Skeletal muscle tissue (tissue), 4 donors: ENCODE data around the gene SLC52A3. TPM values are rescaled to one million over a fixed set of nuclear protein-coding genes. Genes with fewer than 3 reads are reported as not detected.

Source experiments
- H3K27ac ChIP-seq: one replicate; pipeline ENCODE4 v1.7.0; 2013; ENCODE audit warnings: mild to moderate bottlenecking, low read depth, low read length, inconsistent platforms
- H3K27me3 ChIP-seq, 3 donors: one replicate each; pipeline ENCODE4 v1.7.0; 2013; ENCODE audit warnings: low read length in 3 of 3; ENCODE audit not compliant: control insufficient read depth in 3 of 3, insufficient read depth in 3 of 3
- H3K36me3 ChIP-seq, 3 donors: one replicate each; pipeline ENCODE4 v1.7.0; 2013; ENCODE audit warnings: low read length in 3 of 3; ENCODE audit not compliant: control insufficient read depth in 3 of 3, insufficient read depth in 3 of 3
- H3K4me1 ChIP-seq, 3 donors: one replicate each; pipeline ENCODE4 v1.7.0; 2013; ENCODE audit warnings: low read length in 3 of 3, mild to moderate bottlenecking in 3 of 3; ENCODE audit not compliant: control insufficient read depth in 3 of 3, insufficient read depth in 3 of 3
- H3K4me3 ChIP-seq, 3 donors: one replicate each; pipeline ENCODE4 v1.7.0; 2013; ENCODE audit warnings: low read length in 3 of 3
- H3K9ac ChIP-seq, 3 donors: one replicate each; pipeline ENCODE4 v1.7.0; 2013; ENCODE audit warnings: low read length in 3 of 3, mild to moderate bottlenecking in 3 of 3, moderate library complexity in 2 of 3, low read depth in 1 of 3
- H3K9me3 ChIP-seq, 3 donors: one replicate each; pipeline ENCODE4 v1.7.0; 2013; ENCODE audit warnings: low read length in 3 of 3; ENCODE audit not compliant: control insufficient read depth in 3 of 3
- total RNA-seq: library from RNA; depleted of rRNA; stranded (reverse); fragments of >200 nt; gene quantifications from one replicate; pipeline ENCODE4 v1.2.3, GENCODE V29; 2014
- donor health status: Osteomylitis.

Gene SLC52A3
- total RNA-seq, 1 donor from 2014 or later, result not detected

DNA sequence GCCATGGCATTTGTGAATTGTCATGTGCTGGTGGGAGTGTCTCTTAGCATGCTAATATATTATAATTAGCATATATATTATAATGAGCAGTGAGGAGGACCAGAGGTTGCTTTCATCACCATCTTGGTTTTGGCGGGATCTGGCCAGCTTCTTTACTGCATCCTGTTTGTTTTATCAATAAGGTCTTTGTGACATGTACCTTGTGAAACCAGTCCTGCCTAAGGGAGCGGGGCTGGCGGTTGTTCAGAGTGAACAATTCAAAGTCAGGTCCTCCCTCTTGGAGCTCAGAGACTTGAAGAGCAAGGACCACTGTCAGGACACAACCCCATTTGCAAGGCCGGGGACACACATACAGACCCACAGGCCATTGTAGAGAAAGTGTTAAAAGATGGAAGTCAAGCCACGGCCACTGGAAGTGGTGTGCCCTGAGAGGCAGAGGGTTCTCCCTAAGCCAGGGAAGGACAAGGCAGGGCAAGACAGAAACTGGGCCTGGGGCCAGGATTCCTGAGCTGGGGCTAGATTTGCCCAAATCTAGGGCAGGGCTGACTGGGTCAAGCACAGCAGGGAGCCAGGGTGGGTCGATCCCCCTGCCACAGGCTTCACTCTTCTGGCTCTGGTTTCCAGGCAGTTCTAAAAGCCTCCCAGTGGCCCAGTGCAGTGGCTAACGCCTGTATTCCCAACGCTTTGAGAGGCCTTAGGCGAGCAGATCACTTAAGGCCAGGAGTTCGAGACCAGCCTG is 14.2 kb downstream of the SLC52A3 start:
- H3K4me1 ChIP-seq, result peaks cover 0 to 4% (median 0%) of the 10 kb centered on the region in 3 donors
- H3K27ac ChIP-seq, result no peak overlapping the region

GRCh38 chr20:753136-753535 is 15.2 kb downstream of the SLC52A3 start:
- Histone ChIP-seq H3K9me3 (no peaks in the 10 kb centered on the region), H3K36me3 (no peaks in the 10 kb centered on the region), H3K4me1 (peaks cover 0 to 4% (median 0%) of the 10 kb centered on the region in 3 donors), H3K27me3 (peaks cover 4 to 13% (median 7%) of the 10 kb centered on the region in 3 donors), H3K27ac (no peak overlapping the region), H3K9ac (no peak overlapping the region), H3K4me3 (no peak overlapping the region)

More for the DNA sequence above, 14.2 kb downstream of the SLC52A3 start:
- no peak overlapping the region for H3K4me3 ChIP-seq
- no peak overlapping the region for H3K9ac ChIP-seq
- no peaks in the 10 kb centered on the region for H3K36me3 ChIP-seq
- H3K27me3 ChIP-seq, result peaks cover 4 to 14% (median 7%) of the 10 kb centered on the region in 3 donors
- no peaks in the 10 kb centered on the region for H3K9me3 ChIP-seq

GRCh38 chr20:752291-752690 is 16.0 kb downstream of the SLC52A3 start:
- Histone ChIP-seq H3K27me3 (peaks cover 4 to 13% (median 7%) of the 10 kb centered on the region in 3 donors), H3K9ac (no peak overlapping the region), H3K36me3 (no peaks in the 10 kb centered on the region), H3K4me1 (peaks cover 0 to 4% (median 0%) of the 10 kb centered on the region in 3 donors), H3K27ac (no peak overlapping the region), H3K4me3 (no peak overlapping the region), H3K9me3 (no peaks in the 10 kb centered on the region)

- Histone ChIP-seq H3K36me3 (no peaks in the 10 kb centered on the region), H3K4me3 (no peak overlapping the region), H3K27me3 (peaks cover 4 to 13% (median 7%) of the 10 kb centered on the region in 3 donors), H3K9me3 (no peaks in the 10 kb centered on the region), H3K9ac (no peak overlapping the region), H3K4me1 (peaks cover 0 to 4% (median 0%) of the 10 kb centered on the region in 3 donors), H3K27ac (no peak overlapping the region)
Measured at GRCh38 chr20:751761-752160, 16.5 kb downstream of the SLC52A3 start.

DNA sequence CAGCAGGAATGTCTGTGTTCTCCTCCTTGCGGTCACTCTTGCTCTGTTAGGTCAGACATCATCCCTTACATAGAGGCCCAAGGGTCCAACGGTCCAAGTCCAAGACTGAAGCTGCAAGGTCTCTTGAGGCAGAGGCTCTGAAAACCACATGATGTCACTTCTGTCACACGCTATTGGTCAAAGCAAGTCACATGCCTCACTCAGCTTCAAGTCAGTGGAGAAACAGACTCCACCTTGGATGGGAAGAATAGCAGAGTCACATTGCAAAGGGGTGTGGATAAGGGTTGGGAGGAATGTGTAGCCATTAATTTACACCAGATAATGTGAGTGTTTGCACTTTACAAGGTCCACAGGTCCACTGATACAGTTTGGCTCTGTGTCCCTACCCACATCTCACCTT is 17.5 kb downstream of the SLC52A3 start:
- peaks cover 0 to 4% (median 0%) of the 10 kb centered on the region in 3 donors for H3K4me1 ChIP-seq
- peaks cover 0 to 8% (median 3%) of the 10 kb centered on the region in 3 donors for H3K27me3 ChIP-seq
- no peaks in the 10 kb centered on the region for H3K9me3 ChIP-seq

GRCh38 chr20:745683-746301 is 22.5 kb downstream of the SLC52A3 start:
- no peak overlapping the region for H3K4me3 ChIP-seq
- peaks cover 11 to 16% (median 14%) of the 10 kb centered on the region in 3 donors for H3K27me3 ChIP-seq
- no peak overlapping the region for H3K9ac ChIP-seq
- no peaks in the 10 kb centered on the region for H3K4me1 ChIP-seq
- H3K9me3 ChIP-seq, result peaks cover 0 to 4% (median 0%) of the 10 kb centered on the region in 3 donors
- no peaks in the 10 kb centered on the region for H3K36me3 ChIP-seq
- no peak overlapping the region for H3K27ac ChIP-seq

More for the DNA sequence above, 17.5 kb downstream of the SLC52A3 start:
- Histone ChIP-seq H3K27ac (no peak overlapping the region), H3K36me3 (no peaks in the 10 kb centered on the region), H3K9ac (no peak overlapping the region), H3K4me3 (no peak overlapping the region)

- no peaks in the 10 kb centered on the region for H3K36me3 ChIP-seq
- peaks cover 0 to 2% (median 0%) of the 10 kb centered on the region in 3 donors for H3K4me1 ChIP-seq
- peaks cover 11 to 24% (median 13%) of the 10 kb centered on the region in 3 donors for H3K27me3 ChIP-seq
- no peak overlapping the region for H3K9ac ChIP-seq
- peaks cover 0 to 4% (median 0%) of the 10 kb centered on the region in 3 donors for H3K9me3 ChIP-seq
- no peak overlapping the region for H3K27ac ChIP-seq
- no peak overlapping the region for H3K4me3 ChIP-seq
Measured at GRCh38 chr20:742156-742555, 26.1 kb downstream of the SLC52A3 start.

- no peak overlapping the region for H3K27ac ChIP-seq
- peaks cover 11 to 24% (median 13%) of the 10 kb centered on the region in 3 donors for H3K27me3 ChIP-seq
- peaks cover 0 to 2% (median 0%) of the 10 kb centered on the region in 3 donors for H3K4me1 ChIP-seq
- H3K9ac ChIP-seq, result no peak overlapping the region
- no peak overlapping the region for H3K4me3 ChIP-seq
- H3K9me3 ChIP-seq, result peaks cover 0 to 4% (median 0%) of the 10 kb centered on the region in 3 donors
- no peaks in the 10 kb centered on the region for H3K36me3 ChIP-seq
Measured at GRCh38 chr20:741620-742019, 26.7 kb downstream of the SLC52A3 start.

DNA sequence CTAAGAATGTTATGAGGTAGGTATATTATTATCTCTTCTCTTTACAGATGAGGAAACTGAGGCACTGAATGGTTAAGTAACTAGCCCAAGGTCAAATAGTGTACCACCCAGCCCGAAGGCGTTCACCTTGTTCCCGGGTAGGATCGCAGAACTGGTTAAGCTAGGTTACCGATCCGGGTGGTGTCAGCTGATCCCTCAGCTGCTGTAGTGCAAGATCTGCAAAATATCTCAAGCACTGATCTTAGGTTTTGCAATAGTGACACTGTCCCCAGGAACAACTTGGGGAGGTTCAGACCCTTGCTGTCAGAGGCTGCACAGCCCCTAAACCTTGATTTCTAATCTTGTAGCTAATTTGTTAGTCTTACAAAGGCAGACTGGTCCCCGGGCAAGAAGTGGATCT is 28.1 kb downstream of the SLC52A3 start:
- H3K4me3 ChIP-seq, result no peak overlapping the region
- no peak overlapping the region for H3K9ac ChIP-seq
- no peaks in the 10 kb centered on the region for H3K9me3 ChIP-seq
- H3K4me1 ChIP-seq, result peaks cover 0 to 2% (median 0%) of the 10 kb centered on the region in 3 donors
- H3K27me3 ChIP-seq, result peaks cover 11 to 24% (median 13%) of the 10 kb centered on the region in 3 donors
- no peak overlapping the region for H3K27ac ChIP-seq
- H3K36me3 ChIP-seq, result no peaks in the 10 kb centered on the region

- Histone ChIP-seq H3K36me3 (no peaks in the 10 kb centered on the region), H3K9me3 (no peaks in the 10 kb centered on the region), H3K4me3 (no peak overlapping the region)
Measured at GRCh38 chr20:739736-740135, 28.6 kb downstream of the SLC52A3 start.

More at GRCh38 chr20:739736-740135, 28.6 kb downstream of the SLC52A3 start:
- peaks cover 0 to 2% (median 0%) of the 10 kb centered on the region in 3 donors for H3K4me1 ChIP-seq
- no peak overlapping the region for H3K27ac ChIP-seq
- H3K9ac ChIP-seq, result no peak overlapping the region
- H3K27me3 ChIP-seq, result peaks cover 11 to 24% (median 13%) of the 10 kb centered on the region in 3 donors
